Measurements from ENCODE around the gene FAM81A. TPM values are rescaled to one million over a fixed set of nuclear protein-coding genes. Genes with fewer than 3 reads are reported as not detected.

Gene FAM81A
- total RNA-seq, 4 donors from 2014 or later = 0.53 to 2.0 (median 0.83) TPM; not detected in 1

DNA sequence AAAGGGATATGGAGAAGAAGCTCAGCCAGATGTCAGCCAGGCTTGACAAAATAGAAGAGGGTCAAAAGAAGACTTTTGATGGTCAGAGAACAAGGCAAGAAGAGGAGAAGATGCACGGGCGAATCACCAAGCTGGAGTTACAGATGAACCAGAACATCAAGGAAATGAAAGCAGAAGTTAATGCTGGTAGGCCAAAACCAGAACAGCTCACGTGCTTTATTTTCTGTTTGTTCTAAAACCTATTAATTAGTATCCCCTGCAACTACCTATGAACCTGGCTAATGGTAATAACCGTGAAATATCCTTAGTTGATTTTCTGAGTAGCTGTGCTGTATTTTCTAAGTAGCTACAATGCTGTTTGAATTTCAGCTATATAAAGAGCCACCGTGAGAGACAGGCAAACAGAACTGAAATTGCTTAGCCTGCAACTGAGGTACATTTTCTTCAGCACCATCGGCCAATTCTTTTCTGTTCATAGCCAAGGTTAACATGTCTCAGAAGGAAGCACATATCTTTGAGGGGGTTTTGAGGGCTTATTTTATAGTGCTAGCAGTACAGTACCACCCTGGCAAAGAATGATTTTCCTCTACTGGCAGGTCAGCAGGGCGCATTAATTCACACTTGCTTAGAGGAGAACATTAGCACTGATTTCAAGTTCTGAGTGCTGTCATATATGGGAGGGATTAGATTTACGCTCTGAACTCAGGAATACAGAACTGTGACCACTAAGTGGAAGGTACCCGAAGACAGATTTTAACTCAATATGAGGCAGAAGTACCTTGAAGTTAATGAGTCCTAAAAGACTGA lies 78.9 kb downstream of the FAM81A start:
- TF ChIP-seq CTCF (IDR thresholded peaks at IDR 0.05) (no peak), POLR2A (IDR thresholded peaks at IDR 0.05) (no peak)
- Histone ChIP-seq H3K27me3 (no peaks in the 10 kb centered on the region), H3K9me3 (no peaks in the 10 kb centered on the region), H3K4me3 (no peak overlapping the region), H3K4me1 (no peaks in the 10 kb centered on the region), H3K36me3 (no peaks in the 10 kb centered on the region), H3K27ac (peak overlapping the region in 2 of 4 donors; percentile 54 to 72)
- peak in 1 of 3 donors; percentile 52 for DNase-seq

DNA sequence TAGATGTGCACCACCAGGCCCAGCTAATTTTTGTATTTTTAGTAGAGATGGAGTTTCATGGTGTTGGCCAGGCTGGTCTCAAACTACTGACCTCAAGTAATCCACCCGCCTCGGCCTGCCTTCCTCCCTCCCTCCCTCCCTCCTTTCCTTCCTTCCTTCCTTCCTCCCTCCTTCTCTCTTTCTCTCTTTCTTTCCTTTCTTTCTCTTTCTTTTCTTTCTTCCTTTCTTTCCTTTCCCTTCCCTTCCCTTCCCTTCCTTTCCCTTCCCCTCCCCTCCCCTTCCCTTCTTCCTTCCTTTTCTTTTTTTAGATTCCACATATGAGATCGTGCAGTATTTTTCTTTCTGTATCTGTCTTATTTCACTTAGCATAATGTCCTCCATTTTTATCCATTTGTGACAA lies 81.3 kb downstream of the FAM81A start:
- no peak for DNase-seq
- Histone ChIP-seq H3K27me3 (no peaks in the 10 kb centered on the region), H3K36me3 (no peaks in the 10 kb centered on the region), H3K4me1 (peaks cover 0 to 3% (median 0%) of the 10 kb centered on the region in 4 donors), H3K9me3 (no peaks in the 10 kb centered on the region), H3K4me3 (no peak overlapping the region), H3K27ac (no peak overlapping the region)
- no peak for TF ChIP-seq POLR2A (IDR thresholded peaks at IDR 0.05)
- TF ChIP-seq CTCF (IDR thresholded peaks at IDR 0.05) = no peak

DNA sequence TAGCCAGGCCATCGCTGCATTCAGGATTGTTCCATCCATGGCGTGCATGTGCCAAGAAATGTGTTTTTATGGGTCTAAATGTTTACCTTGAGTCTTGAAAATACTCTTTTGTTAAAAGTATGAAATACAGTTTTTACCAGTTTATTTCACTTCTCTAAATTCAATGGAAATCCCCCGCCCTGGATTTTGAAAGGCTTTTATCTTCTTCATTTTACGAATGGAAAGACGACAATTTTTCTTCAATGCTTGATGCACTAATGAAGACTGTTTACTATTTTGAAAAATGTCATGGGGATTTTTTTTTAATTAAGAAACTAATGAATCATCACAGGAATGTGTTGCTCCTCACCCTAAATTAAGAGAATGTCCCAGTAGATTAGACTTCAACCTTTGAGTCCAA lies 83.5 kb downstream of the FAM81A start:
- TF ChIP-seq POLR2A (IDR thresholded peaks at IDR 0.05) = no peak
- TF ChIP-seq CTCF (IDR thresholded peaks at IDR 0.05) = no peak
- Histone ChIP-seq H3K27ac (no peak overlapping the region), H3K9me3 (no peaks in the 10 kb centered on the region), H3K4me3 (no peak overlapping the region), H3K4me1 (peaks cover 0 to 3% (median 0%) of the 10 kb centered on the region in 4 donors), H3K27me3 (no peaks in the 10 kb centered on the region), H3K36me3 (no peaks in the 10 kb centered on the region)
- no peak for DNase-seq

- no peak for TF ChIP-seq POLR2A (IDR thresholded peaks at IDR 0.05)
- no peak for TF ChIP-seq CTCF (IDR thresholded peaks at IDR 0.05)
- Histone ChIP-seq H3K27ac (peak overlapping the region in 1 of 4 donors; percentile 46), H3K4me3 (no peak overlapping the region), H3K4me1 (peaks cover 0 to 3% (median 0%) of the 10 kb centered on the region in 4 donors), H3K27me3 (no peaks in the 10 kb centered on the region), H3K36me3 (no peaks in the 10 kb centered on the region), H3K9me3 (no peaks in the 10 kb centered on the region)
- peak in 2 of 3 donors; percentile 61 to 79 for DNase-seq
Observed at GRCh38 chr15:59522988-59523461, 85.0 kb downstream of the FAM81A start.

GRCh38 chr15:59523702-59524101 lies 85.7 kb downstream of the FAM81A start:
- H3K9me3 ChIP-seq = no peaks in the 10 kb centered on the region
- H3K4me3 ChIP-seq = no peak overlapping the region
- no peaks in the 10 kb centered on the region for H3K36me3 ChIP-seq
- peak overlapping the region in 1 of 4 donors; percentile 52 for H3K27ac ChIP-seq
- no peaks in the 10 kb centered on the region for H3K27me3 ChIP-seq
- TF ChIP-seq CTCF (IDR thresholded peaks at IDR 0.05) = no peak
- TF ChIP-seq POLR2A (IDR thresholded peaks at IDR 0.05) = no peak
- no peak for DNase-seq
- peaks cover 0 to 3% (median 0%) of the 10 kb centered on the region in 4 donors for H3K4me1 ChIP-seq
